Measurements from ENCODE around the gene CYB561D2.

DNA sequence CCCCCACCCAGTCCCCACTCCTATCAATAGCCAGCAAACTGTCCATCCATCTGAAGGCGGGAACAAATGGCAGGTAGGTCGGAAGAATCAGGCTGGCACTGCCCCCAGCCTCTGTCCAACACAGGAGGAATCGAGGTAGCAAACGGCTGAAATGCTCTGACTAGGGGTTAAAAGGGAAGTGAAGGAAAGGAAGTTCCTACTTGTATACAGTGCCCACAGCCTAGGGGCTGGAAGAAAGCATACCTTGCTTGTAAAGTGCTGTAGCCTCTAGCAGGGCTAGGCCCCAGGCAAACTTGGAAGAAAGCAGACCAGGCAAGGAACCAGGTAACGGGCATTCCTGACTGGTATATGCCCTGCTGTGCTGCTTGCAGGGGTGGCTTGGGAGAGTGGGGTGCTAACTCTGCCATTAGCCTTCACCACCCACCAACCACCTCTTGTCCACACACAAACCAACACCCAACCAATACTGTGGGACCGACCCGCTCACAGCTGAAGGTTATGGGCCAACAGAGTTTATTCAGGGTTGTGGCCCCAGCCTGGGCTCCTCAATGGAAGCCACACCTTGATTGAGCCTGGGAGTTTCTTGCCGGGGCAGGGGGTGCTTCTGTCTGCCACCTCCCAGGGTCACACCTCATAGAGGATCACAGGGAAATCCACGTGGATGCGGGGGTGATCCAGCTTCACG is 25.0 kb upstream of the CYB561D2 start:
- TF ChIP-seq, protein P1, sequence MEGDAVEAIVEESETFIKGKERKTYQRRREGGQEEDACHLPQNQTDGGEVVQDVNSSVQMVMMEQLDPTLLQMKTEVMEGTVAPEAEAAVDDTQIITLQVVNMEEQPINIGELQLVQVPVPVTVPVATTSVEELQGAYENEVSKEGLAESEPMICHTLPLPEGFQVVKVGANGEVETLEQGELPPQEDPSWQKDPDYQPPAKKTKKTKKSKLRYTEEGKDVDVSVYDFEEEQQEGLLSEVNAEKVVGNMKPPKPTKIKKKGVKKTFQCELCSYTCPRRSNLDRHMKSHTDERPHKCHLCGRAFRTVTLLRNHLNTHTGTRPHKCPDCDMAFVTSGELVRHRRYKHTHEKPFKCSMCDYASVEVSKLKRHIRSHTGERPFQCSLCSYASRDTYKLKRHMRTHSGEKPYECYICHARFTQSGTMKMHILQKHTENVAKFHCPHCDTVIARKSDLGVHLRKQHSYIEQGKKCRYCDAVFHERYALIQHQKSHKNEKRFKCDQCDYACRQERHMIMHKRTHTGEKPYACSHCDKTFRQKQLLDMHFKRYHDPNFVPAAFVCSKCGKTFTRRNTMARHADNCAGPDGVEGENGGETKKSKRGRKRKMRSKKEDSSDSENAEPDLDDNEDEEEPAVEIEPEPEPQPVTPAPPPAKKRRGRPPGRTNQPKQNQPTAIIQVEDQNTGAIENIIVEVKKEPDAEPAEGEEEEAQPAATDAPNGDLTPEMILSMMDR (IDR thresholded peaks at IDR 0.05), result no peak
- TF ChIP-seq POLR2AphosphoS5 (IDR thresholded peaks at IDR 0.05) (no peak), EP300 (IDR thresholded peaks at IDR 0.05) (no peak)

All from esophagus muscularis mucosa (tissue), 4 donors.